Nephron (organoid): ENCODE data around the gene ARSJ.

Experiments used
- H3K27ac Mint-ChIP-seq, 3 experiments: 2 replicates each; pipeline ENCODE4 v1.8.0; 2020; ENCODE audit warnings: mixed read lengths in 3 of 3, mild to moderate bottlenecking in 2 of 3, moderate library complexity in 1 of 3
- H3K27me3 Mint-ChIP-seq: 2 replicates; pipeline ENCODE4 v1.8.0; 2021; ENCODE audit warnings: low read depth, mild to moderate bottlenecking, moderate library complexity, mixed read lengths
- H3K36me3 Mint-ChIP-seq: 2 replicates; pipeline ENCODE4 v1.8.0; 2020; ENCODE audit warnings: low read depth, mixed read lengths
- H3K4me1 Mint-ChIP-seq: 2 replicates; pipeline ENCODE4 v1.8.0; 2020; ENCODE audit warnings: mixed read lengths
- H3K4me3 Mint-ChIP-seq, 3 experiments: 2 replicates each; pipeline ENCODE4 v1.8.0; 2020; ENCODE audit warnings: mild to moderate bottlenecking in 3 of 3, mixed read lengths in 3 of 3, moderate library complexity in 2 of 3
- H3K9me3 Mint-ChIP-seq: 2 replicates; pipeline ENCODE4 v1.8.0; 2020; ENCODE audit warnings: mixed read lengths
- CTCF ChIP-seq, 3 experiments: fragments of 200-600 bp; sonication (generic); IDR thresholded peaks; one replicate each; pipeline ENCODE4 v1.5.0; 2021; ENCODE audit warnings: antibody characterized with exemption in 3 of 3; ENCODE audit not compliant: unreplicated experiment in 3 of 3

ARSJ gene

GRCh38 chr4:113979148-113979904, at the start of gene ARSJ:
ARSJ (minus strand) TSS chr4:113979647; CDS start chr4:113978834, 813 bp downstream.
- TF ChIP-seq CTCF (IDR thresholded peaks at IDR 0.05; ENCODE audit: unreplicated experiment in 3 of 3) = no peak
- Mint-ChIP-seq H3K27ac (peak within 1 kb of the TSS; percentile 78 to 90 (median 82)), H3K9me3 (peaks cover 7% of the 10 kb centered on the region), H3K36me3 (peaks cover 3% of the 10 kb centered on the region), H3K27me3 (peaks cover 26% of the 10 kb centered on the region), H3K4me1 (peaks cover 44% of the 10 kb centered on the region), H3K4me3 (peak within 1 kb of the TSS; percentile 92 to 94 (median 92))

- no peaks in the 10 kb centered on the region for H3K36me3 Mint-ChIP-seq
- H3K9me3 Mint-ChIP-seq = no peaks in the 10 kb centered on the region
- no peak overlapping the region for H3K27ac Mint-ChIP-seq
- H3K27me3 Mint-ChIP-seq = no peaks in the 10 kb centered on the region
- H3K4me1 Mint-ChIP-seq = no peaks in the 10 kb centered on the region
- no peak overlapping the region for H3K4me3 Mint-ChIP-seq
- no peak for TF ChIP-seq CTCF (IDR thresholded peaks at IDR 0.05; ENCODE audit: unreplicated experiment in 3 of 3)
Observed at GRCh38 chr4:114028071-114028470, 48.6 kb upstream of the ARSJ start.

GRCh38 chr4:114027596-114027995, 48.1 kb upstream of the ARSJ start:
- Mint-ChIP-seq H3K27me3 (no peaks in the 10 kb centered on the region), H3K9me3 (no peaks in the 10 kb centered on the region), H3K36me3 (no peaks in the 10 kb centered on the region), H3K4me3 (no peak overlapping the region), H3K4me1 (no peaks in the 10 kb centered on the region), H3K27ac (no peak overlapping the region)
- no peak for TF ChIP-seq CTCF (IDR thresholded peaks at IDR 0.05; ENCODE audit: unreplicated experiment in 3 of 3)

GRCh38 chr4:114026447-114026846, 47.0 kb upstream of the ARSJ start:
- Mint-ChIP-seq H3K4me3 (no peak overlapping the region), H3K9me3 (no peaks in the 10 kb centered on the region), H3K27ac (no peak overlapping the region), H3K4me1 (no peaks in the 10 kb centered on the region), H3K27me3 (no peaks in the 10 kb centered on the region), H3K36me3 (no peaks in the 10 kb centered on the region)
- TF ChIP-seq CTCF (IDR thresholded peaks at IDR 0.05; ENCODE audit: unreplicated experiment in 3 of 3) = no peak

- H3K36me3 Mint-ChIP-seq = no peaks in the 10 kb centered on the region
- H3K27me3 Mint-ChIP-seq = no peaks in the 10 kb centered on the region
- H3K4me1 Mint-ChIP-seq = no peaks in the 10 kb centered on the region
- TF ChIP-seq CTCF (IDR thresholded peaks at IDR 0.05; ENCODE audit: unreplicated experiment in 3 of 3) = no peak
- H3K27ac Mint-ChIP-seq = no peak overlapping the region
- H3K9me3 Mint-ChIP-seq = no peaks in the 10 kb centered on the region
- no peak overlapping the region for H3K4me3 Mint-ChIP-seq
Observed at GRCh38 chr4:114025176-114025777, 45.8 kb upstream of the ARSJ start.

- H3K4me3 Mint-ChIP-seq = no peak overlapping the region
- TF ChIP-seq CTCF (IDR thresholded peaks at IDR 0.05; ENCODE audit: unreplicated experiment in 3 of 3) = no peak
- H3K27me3 Mint-ChIP-seq = no peaks in the 10 kb centered on the region
- H3K27ac Mint-ChIP-seq = no peak overlapping the region
- H3K9me3 Mint-ChIP-seq = no peaks in the 10 kb centered on the region
- H3K4me1 Mint-ChIP-seq = no peaks in the 10 kb centered on the region
- no peaks in the 10 kb centered on the region for H3K36me3 Mint-ChIP-seq
Observed at GRCh38 chr4:114021451-114021850, 42.0 kb upstream of the ARSJ start.
